ENCODE results near the gene ACAD10.
"Not testable (repeated sequence)": the region's sequence is repeated elsewhere in the genome, so short reads cannot be mapped to it uniquely, and the experiment has no call there.

The ACAD10 gene

DNA sequence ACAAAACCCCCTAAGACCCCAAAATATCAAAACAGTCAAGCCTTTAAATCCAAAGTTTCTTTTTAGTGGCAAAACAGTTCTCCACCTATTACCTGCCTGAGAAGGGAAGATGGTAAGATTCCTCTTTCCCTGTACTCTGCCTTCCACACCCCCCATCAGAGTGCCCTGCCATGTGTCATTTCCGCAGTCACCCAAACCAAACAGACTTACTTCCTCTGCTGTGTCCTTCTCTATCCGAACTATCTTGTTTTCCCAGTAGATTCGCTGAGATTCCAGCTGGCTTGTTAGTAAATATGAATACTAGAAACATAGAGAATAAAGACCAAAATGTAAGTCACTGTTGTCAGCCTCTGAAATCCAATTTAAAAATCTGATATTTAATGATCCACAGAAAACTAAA is 30.5 kb upstream of the ACAD10 start:
- Histone ChIP-seq H3K27ac (ENCODE audit: insufficient read depth, low read depth, low read length, poor library complexity, severe bottlenecking) (no peak overlapping the region), H3K27me3 (ENCODE audit: control insufficient read depth, insufficient read depth, low read length, poor library complexity, severe bottlenecking) (no peaks in the 10 kb centered on the region)
- WGBS, 2 experiments: 86 to 98% methylated on average over 2 to 3 of the region's 3 CpGs

DNA sequence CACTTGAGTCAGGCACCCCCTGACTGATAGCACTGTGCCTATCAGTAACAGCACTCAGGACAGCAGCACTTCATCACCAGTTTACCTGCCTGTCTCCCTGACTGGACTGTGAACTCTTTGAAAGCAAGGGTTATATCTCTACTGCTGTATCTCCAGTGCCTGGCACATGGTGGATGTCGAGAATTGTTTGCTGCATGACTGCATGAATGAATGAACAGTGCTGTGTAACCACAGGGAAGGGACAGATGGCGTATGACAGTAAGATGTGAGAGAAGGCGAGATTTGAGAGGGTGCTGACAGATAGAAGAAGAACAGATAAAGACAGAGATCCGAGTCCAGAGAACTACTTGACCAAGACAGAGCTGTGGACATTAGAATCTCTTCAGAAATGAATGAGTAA is 29.8 kb upstream of the ACAD10 start:
- Histone ChIP-seq H3K27ac (ENCODE audit: insufficient read depth, low read depth, low read length, poor library complexity, severe bottlenecking) (no peak overlapping the region), H3K9me3 (ENCODE audit: control insufficient read depth, low read length) (no peaks in the 10 kb centered on the region), H3K27me3 (ENCODE audit: control insufficient read depth, insufficient read depth, low read length, poor library complexity, severe bottlenecking) (no peaks in the 10 kb centered on the region), H3K4me1 (ENCODE audit: control insufficient read depth, insufficient read depth, low read length) (no peaks in the 10 kb centered on the region), H3K4me3 (ENCODE audit: insufficient read depth, low read depth, low read length) (no peak overlapping the region), H3K36me3 (ENCODE audit: control insufficient read depth, insufficient read depth, low read length) (peaks cover 16% of the 10 kb centered on the region)
- 94 to 95% methylated on average over 4 of the region's 4 CpGs for WGBS, 2 experiments

More for the DNA sequence above, 30.5 kb upstream of the ACAD10 start:
- H3K4me3 ChIP-seq (ENCODE audit: insufficient read depth, low read depth, low read length): no peak overlapping the region
- H3K9me3 ChIP-seq (ENCODE audit: control insufficient read depth, low read length): no peaks in the 10 kb centered on the region
- H3K36me3 ChIP-seq (ENCODE audit: control insufficient read depth, insufficient read depth, low read length): peaks cover 16% of the 10 kb centered on the region
- H3K4me1 ChIP-seq (ENCODE audit: control insufficient read depth, insufficient read depth, low read length): no peaks in the 10 kb centered on the region

DNA sequence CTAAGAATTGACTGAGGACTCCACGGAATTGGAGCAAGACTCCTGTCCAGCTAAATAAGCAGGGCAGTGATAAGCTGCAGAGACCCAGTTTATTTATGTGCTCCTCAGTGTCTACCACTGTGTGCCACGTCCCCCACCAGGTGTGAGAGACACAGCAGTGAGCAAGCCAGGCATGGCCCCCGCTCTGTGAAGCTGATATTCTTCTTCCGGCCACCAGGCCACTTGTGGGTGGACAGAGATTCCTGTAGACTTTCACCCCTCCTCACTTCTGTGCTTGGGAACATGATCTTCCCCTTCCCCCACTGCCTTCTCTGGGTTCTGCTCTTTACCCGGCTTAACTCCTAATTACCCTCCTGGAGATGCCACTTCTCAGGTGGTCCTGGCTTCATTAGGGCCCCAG is 21.4 kb upstream of the ACAD10 start:
- H3K36me3 ChIP-seq (ENCODE audit: control insufficient read depth, insufficient read depth, low read length): peaks cover 12% of the 10 kb centered on the region
- H3K27ac ChIP-seq (ENCODE audit: insufficient read depth, low read depth, low read length, poor library complexity, severe bottlenecking): no peak overlapping the region
- H3K9me3 ChIP-seq (ENCODE audit: control insufficient read depth, low read length): no peaks in the 10 kb centered on the region
- no peak overlapping the region for H3K4me3 ChIP-seq (ENCODE audit: insufficient read depth, low read depth, low read length)
- no peaks in the 10 kb centered on the region for H3K4me1 ChIP-seq (ENCODE audit: control insufficient read depth, insufficient read depth, low read length)
- 89 to 91% methylated on average over 5 of the region's 5 CpGs for WGBS, 2 experiments
- H3K27me3 ChIP-seq (ENCODE audit: control insufficient read depth, insufficient read depth, low read length, poor library complexity, severe bottlenecking): no peaks in the 10 kb centered on the region

DNA sequence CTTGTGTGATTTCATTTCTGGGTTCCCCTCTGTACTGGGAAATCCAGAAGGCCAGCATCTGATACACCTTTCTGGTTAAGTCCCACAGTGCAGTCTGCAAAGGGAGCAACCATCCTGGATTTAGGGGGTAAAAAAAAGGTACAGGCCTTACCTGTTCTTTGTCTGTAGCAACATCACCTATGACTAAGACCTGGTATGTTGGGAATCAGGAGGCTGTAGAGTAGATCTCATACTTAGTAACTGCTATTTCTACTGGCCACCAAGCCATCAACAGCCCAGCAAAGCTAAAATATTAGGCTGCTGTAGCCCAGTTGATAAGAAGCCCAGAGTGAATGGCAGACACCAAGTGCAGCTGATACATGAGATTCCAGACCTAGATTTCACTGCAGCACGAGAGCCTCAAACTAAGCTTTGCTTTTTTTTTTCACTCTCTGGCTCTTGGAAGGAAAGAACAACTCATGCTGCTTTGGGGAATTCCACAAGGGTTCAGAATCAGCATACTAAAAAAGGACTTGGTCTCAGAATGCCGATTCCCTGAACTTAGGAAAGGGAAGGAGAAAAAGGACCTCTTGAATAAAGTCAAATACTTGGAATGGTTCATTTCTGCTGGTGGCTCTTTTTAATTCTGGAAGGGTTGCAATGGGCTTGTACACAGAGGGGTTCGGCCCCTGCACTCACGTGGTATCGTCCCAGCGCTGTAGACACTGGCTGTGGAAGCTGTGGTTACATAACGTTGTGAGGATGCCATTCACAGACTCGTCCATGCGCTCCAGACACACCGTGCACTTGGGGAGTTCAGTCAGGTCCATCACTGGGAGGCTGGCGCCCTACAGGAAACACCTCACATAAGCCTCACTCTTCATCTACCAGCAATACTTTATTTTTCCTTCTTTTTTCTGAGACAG is 20.6 kb upstream of the ACAD10 start:
- no peak overlapping the region for H3K27ac ChIP-seq (ENCODE audit: insufficient read depth, low read depth, low read length, poor library complexity, severe bottlenecking)
- peaks cover 10% of the 10 kb centered on the region for H3K36me3 ChIP-seq (ENCODE audit: control insufficient read depth, insufficient read depth, low read length)
- no peak overlapping the region for H3K4me3 ChIP-seq (ENCODE audit: insufficient read depth, low read depth, low read length)
- H3K27me3 ChIP-seq (ENCODE audit: control insufficient read depth, insufficient read depth, low read length, poor library complexity, severe bottlenecking): no peaks in the 10 kb centered on the region
- H3K4me1 ChIP-seq (ENCODE audit: control insufficient read depth, insufficient read depth, low read length): no peaks in the 10 kb centered on the region
- no peaks in the 10 kb centered on the region for H3K9me3 ChIP-seq (ENCODE audit: control insufficient read depth, low read length)
- WGBS, 2 experiments: 87 to 90% methylated on average over 11 of the region's 11 CpGs

DNA sequence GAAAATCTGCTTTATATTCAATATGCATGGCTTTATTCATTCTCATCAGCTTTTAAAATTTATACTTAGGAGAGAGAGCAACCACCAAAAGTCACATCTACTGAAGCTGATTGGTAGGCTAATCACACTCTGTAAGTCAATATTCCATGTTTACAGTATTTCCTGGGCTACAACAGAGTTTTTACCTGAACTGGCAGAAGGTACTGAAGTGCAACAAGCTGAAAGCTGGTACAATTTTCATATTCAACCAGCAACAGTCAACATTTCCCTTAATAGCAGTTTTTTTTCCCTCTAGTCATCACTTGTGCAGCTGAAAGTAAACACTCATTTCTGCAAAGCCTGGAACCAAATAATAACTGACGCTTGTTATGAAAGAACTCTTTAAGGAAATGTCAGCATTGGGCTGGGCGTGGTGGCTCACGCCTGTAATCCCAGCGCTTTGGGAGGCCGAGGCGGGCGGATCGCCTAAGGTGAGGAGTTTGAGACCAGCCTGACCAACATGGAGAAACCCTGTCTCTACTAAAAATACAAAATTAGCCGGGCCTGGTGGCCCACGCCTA is 13.0 kb upstream of the ACAD10 start:
- 95% methylated on average over 10 of the region's 10 CpGs for WGBS, 2 experiments
- Histone ChIP-seq H3K4me3 (ENCODE audit: insufficient read depth, low read depth, low read length) (no peak overlapping the region), H3K27me3 (ENCODE audit: control insufficient read depth, insufficient read depth, low read length, poor library complexity, severe bottlenecking) (no peaks in the 10 kb centered on the region), H3K27ac (ENCODE audit: insufficient read depth, low read depth, low read length, poor library complexity, severe bottlenecking) (no peak overlapping the region), H3K36me3 (ENCODE audit: control insufficient read depth, insufficient read depth, low read length) (peaks cover 24% of the 10 kb centered on the region), H3K4me1 (ENCODE audit: control insufficient read depth, insufficient read depth, low read length) (no peaks in the 10 kb centered on the region), H3K9me3 (ENCODE audit: control insufficient read depth, low read length) (no peaks in the 10 kb centered on the region)

DNA sequence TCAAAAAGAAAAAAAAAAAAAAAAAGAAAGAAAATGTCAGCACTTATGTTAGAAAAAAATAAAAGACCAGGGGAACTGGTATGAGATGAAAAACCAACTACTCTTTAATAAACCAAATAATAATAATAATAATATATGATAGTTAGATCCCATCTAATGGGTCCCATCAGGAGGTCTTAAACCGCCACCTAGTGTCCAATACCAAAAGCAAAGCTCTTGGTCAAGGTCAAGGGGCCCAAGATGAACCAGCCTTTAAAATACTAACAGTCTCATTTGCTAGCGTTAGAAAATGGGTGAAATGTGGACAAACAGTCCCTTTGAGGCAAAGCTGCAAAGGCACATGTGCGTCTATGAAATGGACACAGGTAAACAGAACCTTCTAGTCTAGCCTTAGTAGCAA is 12.3 kb upstream of the ACAD10 start:
- H3K4me1 ChIP-seq (ENCODE audit: control insufficient read depth, insufficient read depth, low read length): no peaks in the 10 kb centered on the region
- WGBS, 2 experiments: 96 to 97% methylated on average over 3 of the region's 3 CpGs
- no peaks in the 10 kb centered on the region for H3K27me3 ChIP-seq (ENCODE audit: control insufficient read depth, insufficient read depth, low read length, poor library complexity, severe bottlenecking)
- H3K9me3 ChIP-seq (ENCODE audit: control insufficient read depth, low read length): no peaks in the 10 kb centered on the region
- peaks cover 24% of the 10 kb centered on the region for H3K36me3 ChIP-seq (ENCODE audit: control insufficient read depth, insufficient read depth, low read length)
- H3K27ac ChIP-seq (ENCODE audit: insufficient read depth, low read depth, low read length, poor library complexity, severe bottlenecking): no peak overlapping the region
- H3K4me3 ChIP-seq (ENCODE audit: insufficient read depth, low read depth, low read length): no peak overlapping the region

DNA sequence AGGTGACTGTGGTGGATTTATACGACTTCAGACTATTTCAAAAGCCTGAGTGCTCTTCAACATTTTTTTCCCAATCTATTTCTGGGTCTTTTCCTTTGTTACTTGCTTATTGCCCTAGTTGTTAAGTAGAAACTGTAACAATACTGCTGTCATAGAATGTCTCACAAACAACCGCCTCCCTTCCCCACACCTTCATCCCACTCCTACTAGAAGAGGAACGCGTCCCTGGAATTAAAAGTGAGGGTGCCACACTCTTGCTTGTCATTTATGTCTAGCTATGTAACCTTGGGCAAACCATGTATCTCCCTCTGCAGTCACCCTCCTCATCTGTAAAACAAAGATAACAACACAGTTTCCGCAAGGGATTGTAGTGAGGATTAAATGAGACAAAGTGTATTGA is 8.7 kb upstream of the ACAD10 start:
- Histone ChIP-seq H3K27ac (ENCODE audit: insufficient read depth, low read depth, low read length, poor library complexity, severe bottlenecking) (no peak overlapping the region), H3K4me1 (ENCODE audit: control insufficient read depth, insufficient read depth, low read length) (no peaks in the 10 kb centered on the region), H3K27me3 (ENCODE audit: control insufficient read depth, insufficient read depth, low read length, poor library complexity, severe bottlenecking) (no peaks in the 10 kb centered on the region), H3K9me3 (ENCODE audit: control insufficient read depth, low read length) (no peaks in the 10 kb centered on the region), H3K4me3 (ENCODE audit: insufficient read depth, low read depth, low read length) (no peak overlapping the region), H3K36me3 (ENCODE audit: control insufficient read depth, insufficient read depth, low read length) (peaks cover 41% of the 10 kb centered on the region)
- 98% methylated on average over 4 to 5 of the region's 5 CpGs for WGBS, 2 experiments

DNA sequence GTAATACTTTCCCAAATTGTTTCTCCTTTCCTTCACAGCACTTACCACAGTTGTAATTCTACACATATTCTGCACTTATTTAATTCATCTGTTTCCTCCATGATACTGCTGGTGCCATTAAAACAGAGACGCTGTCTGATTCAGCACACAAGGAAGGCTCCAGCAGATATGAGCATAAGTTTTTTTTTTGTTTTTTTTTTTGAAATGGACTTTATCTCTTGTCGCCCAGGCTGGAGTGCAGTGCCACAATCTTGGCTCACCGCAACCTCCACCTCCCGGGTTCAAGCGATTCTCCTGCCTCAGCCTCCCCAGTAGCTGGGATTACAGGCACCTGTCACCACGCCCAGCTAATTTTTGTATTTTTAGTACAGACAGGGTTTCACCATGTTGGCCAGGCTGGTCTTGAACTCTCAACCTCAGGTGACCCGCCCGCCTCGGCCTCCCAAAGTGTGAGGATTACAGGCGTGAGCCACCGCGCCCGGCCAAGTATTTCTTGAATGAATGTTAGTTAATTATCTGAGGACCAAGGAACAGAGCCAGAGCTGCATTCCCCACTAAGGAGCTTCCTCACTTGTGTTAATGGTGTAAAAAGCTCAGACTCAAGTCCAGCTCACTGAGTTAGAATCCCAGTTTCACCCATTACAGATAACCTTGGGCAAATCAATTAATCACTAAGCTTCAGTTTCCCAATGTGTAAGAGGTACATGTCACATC is 1.2 kb upstream of the ACAD10 start:
- Histone ChIP-seq H3K36me3 (ENCODE audit: control insufficient read depth, insufficient read depth, low read length) (peaks cover 18% of the 10 kb centered on the region), H3K4me3 (ENCODE audit: insufficient read depth, low read depth, low read length) (peak overlapping the region; percentile 89)
- 87 to 91% methylated on average over 13 of the region's 13 CpGs for WGBS, 2 experiments
- H3K27me3 ChIP-seq (ENCODE audit: control insufficient read depth, insufficient read depth, low read length, poor library complexity, severe bottlenecking); H3K9me3 ChIP-seq (ENCODE audit: control insufficient read depth, low read length); H3K4me1 ChIP-seq (ENCODE audit: control insufficient read depth, insufficient read depth, low read length); H3K27ac ChIP-seq (ENCODE audit: insufficient read depth, low read depth, low read length, poor library complexity, severe bottlenecking): not testable (repeated sequence)

DNA sequence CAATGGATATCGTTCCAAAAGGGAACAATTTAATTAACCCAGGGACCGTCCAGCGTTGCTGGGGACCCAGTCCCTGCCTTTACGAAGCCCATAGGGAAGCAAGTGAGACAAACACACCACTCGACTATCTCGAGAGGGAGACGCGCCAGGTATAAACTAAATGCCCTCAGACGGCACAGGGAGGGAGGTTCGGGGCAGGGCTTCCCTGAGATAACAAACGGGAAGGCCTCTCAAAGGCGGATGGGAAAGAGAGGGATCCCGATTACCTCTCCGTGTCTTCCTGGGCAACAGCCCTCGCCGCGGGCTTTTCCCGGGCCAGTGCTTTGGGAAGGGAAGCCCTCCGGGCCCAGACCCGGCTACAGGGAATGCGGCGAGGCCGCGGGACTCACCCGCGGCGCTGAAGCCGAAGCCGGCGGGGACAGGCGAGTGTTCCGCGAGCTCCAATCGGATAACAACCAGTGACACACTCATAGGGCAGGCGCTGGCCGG is 487 bp upstream of the ACAD10 start:
- Histone ChIP-seq H3K9me3 (ENCODE audit: control insufficient read depth, low read length) (no peaks in the 10 kb centered on the region), H3K4me3 (ENCODE audit: insufficient read depth, low read depth, low read length) (peak overlapping the region; percentile 89), H3K4me1 (ENCODE audit: control insufficient read depth, insufficient read depth, low read length) (no peaks in the 10 kb centered on the region), H3K27ac (ENCODE audit: insufficient read depth, low read depth, low read length, poor library complexity, severe bottlenecking) (peak overlapping the region; percentile 74), H3K27me3 (ENCODE audit: control insufficient read depth, insufficient read depth, low read length, poor library complexity, severe bottlenecking) (no peaks in the 10 kb centered on the region), H3K36me3 (ENCODE audit: control insufficient read depth, insufficient read depth, low read length) (peaks cover 18% of the 10 kb centered on the region)
- 1% methylated on average over 36 of the region's 36 CpGs for WGBS, 2 experiments

DNA sequence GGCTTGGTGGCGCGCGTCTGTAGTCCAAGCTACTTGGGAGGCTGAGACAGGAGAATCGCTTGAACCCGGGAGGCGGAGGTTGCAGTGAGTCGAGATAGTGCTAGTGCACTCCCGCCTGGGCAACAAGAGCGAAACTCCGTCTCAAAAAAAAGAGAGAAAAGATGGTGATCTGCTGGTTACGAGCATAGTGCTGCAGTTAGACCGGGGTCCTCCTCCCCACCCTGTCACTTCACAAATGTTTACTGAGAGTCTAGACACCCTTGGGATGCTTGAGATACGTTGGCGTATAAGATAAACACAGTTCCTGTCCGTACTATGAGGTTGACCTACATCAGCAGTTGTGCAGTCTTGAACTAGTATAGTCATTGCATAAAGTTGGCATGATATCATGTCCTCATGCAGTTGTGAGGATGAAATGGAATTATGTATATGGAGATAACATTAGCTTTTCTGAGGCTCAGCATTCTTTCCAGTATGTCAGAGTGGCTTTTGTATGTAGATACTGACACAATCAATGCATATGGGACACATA is 787 bp downstream of the ACAD10 start:
- Histone ChIP-seq H3K27me3 (ENCODE audit: control insufficient read depth, insufficient read depth, low read length, poor library complexity, severe bottlenecking) (no peaks in the 10 kb centered on the region), H3K4me3 (ENCODE audit: insufficient read depth, low read depth, low read length) (peak overlapping the region; percentile 89), H3K27ac (ENCODE audit: insufficient read depth, low read depth, low read length, poor library complexity, severe bottlenecking) (no peak overlapping the region), H3K4me1 (ENCODE audit: control insufficient read depth, insufficient read depth, low read length) (no peaks in the 10 kb centered on the region), H3K36me3 (ENCODE audit: control insufficient read depth, insufficient read depth, low read length) (peaks cover 7% of the 10 kb centered on the region), H3K9me3 (ENCODE audit: control insufficient read depth, low read length) (no peaks in the 10 kb centered on the region)
- WGBS, 2 experiments: 51 to 53% methylated on average over 15 of the region's 15 CpGs
